IMR-90 (cell line): ENCODE results near the gene BCAS3. TPM values are rescaled to one million over a fixed set of nuclear protein-coding genes. Genes with fewer than 3 reads are reported as not detected.

Experiments
- ATAC-seq: fragments of 200-7000 bp; cut with Tn5 transposase; 2 replicates; pipeline ENCODE4 v1.9.1; 2020; ENCODE audit warnings: low read depth, mild to moderate bottlenecking, moderate library complexity
- BruUV-seq: library from RNA; stranded (reverse); fragments of 400-500 nt; replicated peaks from 2 replicates; lab custom pipeline; 2021; lab: Mats Ljungman, UMichigan
- CTCF ChIA-PET: fragments of 300-600 bp; formaldehyde crosslinking; extraction: SDS; loops from one replicate; lab custom pipeline; 2021; ENCODE audit warnings: antibody characterized with exemption; lab: Yijun Ruan, JAX
- POLR2A ChIA-PET: fragments of 300-600 bp; sonication (Branson Sonifier 250); formaldehyde crosslinking; loops from one replicate; lab custom pipeline; 2022; ENCODE audit warnings: antibody characterized with exemption; ENCODE audit not compliant: unreplicated experiment; lab: Charles Lee
- DNase-seq: peaks from one replicate; pipeline ENCODE4 v3.0.0; 2013
- H2AFZ ChIP-seq: replicated peaks from 2 replicates; pipeline ENCODE3; 2013; ENCODE audit warnings: low read length, mild to moderate bottlenecking; ENCODE audit not compliant: poor library complexity
- H2AK5ac ChIP-seq: 2 replicates; pipeline ENCODE4 v1.6.1; 2013; ENCODE audit warnings: low read depth, low read length, inconsistent platforms
- H2AK9ac ChIP-seq: replicated peaks from 2 replicates; pipeline ENCODE3; 2013; ENCODE audit warnings: mild to moderate bottlenecking, low read depth, low read length, moderate library complexity; ENCODE audit not compliant: poor library complexity
- H2BK120ac ChIP-seq: 2 replicates; pipeline ENCODE4 v1.6.1; 2013; ENCODE audit warnings: low read depth, low read length, inconsistent platforms
- H2BK15ac ChIP-seq: 3 replicates; pipeline ENCODE4 v1.6.1; 2013; ENCODE audit warnings: low read depth, low read length, inconsistent platforms
- H2BK20ac ChIP-seq: 2 replicates; pipeline ENCODE4 v1.6.1; 2013; ENCODE audit warnings: low read depth, mild to moderate bottlenecking, inconsistent platforms, low read length, moderate library complexity
- H2BK5ac ChIP-seq: 2 replicates; pipeline ENCODE4 v1.6.1; 2013; ENCODE audit warnings: mild to moderate bottlenecking, low read depth, low read length, inconsistent platforms; ENCODE audit not compliant: poor library complexity, severe bottlenecking
- H3K14ac ChIP-seq: replicated peaks from 2 replicates; pipeline ENCODE4 v1.6.1; 2013; ENCODE audit warnings: low read depth, low read length, inconsistent platforms
- H3K18ac ChIP-seq: 2 replicates; pipeline ENCODE4 v1.6.1; 2013; ENCODE audit warnings: low read depth, low read length, control low read depth
- H3K23ac ChIP-seq: 2 replicates; pipeline ENCODE4 v1.6.1; 2013; ENCODE audit warnings: low read depth, low read length, inconsistent platforms
- H3K27ac ChIP-seq: 2 replicates; pipeline ENCODE4 v1.5.1; 2013; ENCODE audit warnings: mild to moderate bottlenecking, control low read depth, low read length; ENCODE audit not compliant: insufficient read depth
- H3K27me3 ChIP-seq: 2 replicates; pipeline ENCODE4 v1.6.1; 2013; ENCODE audit warnings: low read length; ENCODE audit not compliant: control insufficient read depth, insufficient read depth
- H3K36me3 ChIP-seq: 2 replicates; pipeline ENCODE4 v1.6.1; 2013; ENCODE audit warnings: low read length, mixed read lengths; ENCODE audit not compliant: control insufficient read depth, insufficient read depth
- H3K4ac ChIP-seq: 2 replicates; pipeline ENCODE4 v1.6.1; 2013; ENCODE audit warnings: low read depth, low read length, inconsistent platforms
- H3K4me1 ChIP-seq: 2 replicates; pipeline ENCODE4 v1.6.1; 2013; ENCODE audit warnings: low read length, mixed read lengths; ENCODE audit not compliant: control insufficient read depth, insufficient read depth
- H3K4me2 ChIP-seq: 2 replicates; pipeline ENCODE4 v1.6.1; 2013; ENCODE audit warnings: low read depth, mild to moderate bottlenecking, control low read depth, low read length, moderate library complexity
- H3K4me3 ChIP-seq: 2 replicates; pipeline ENCODE4 v1.5.1; 2013; ENCODE audit warnings: low read depth, mild to moderate bottlenecking, control low read depth, low read length, moderate library complexity; ENCODE audit not compliant: insufficient read depth
- H3K56ac ChIP-seq: 2 replicates; pipeline ENCODE4 v1.6.1; 2013; ENCODE audit warnings: low read length, inconsistent platforms; ENCODE audit not compliant: insufficient read depth; ENCODE audit errors: extremely low read depth
- H3K79me1 ChIP-seq, 2 experiments: 2 replicates each; pipeline ENCODE4 v1.6.1; 2013; ENCODE audit warnings: low read length in 2 of 2, inconsistent platforms in 1 of 2, low read depth in 1 of 2
- H3K9ac ChIP-seq: 2 replicates; pipeline ENCODE4 v1.6.1; 2013; ENCODE audit warnings: low read depth, low read length, control low read depth
- H3K9me1 ChIP-seq: 2 replicates; pipeline ENCODE4 v1.6.1; 2013; ENCODE audit warnings: low read length, inconsistent platforms; ENCODE audit not compliant: insufficient read depth
- H3K9me3 ChIP-seq: 2 replicates; pipeline ENCODE4 v1.6.1; 2013; ENCODE audit warnings: low read length; ENCODE audit not compliant: control insufficient read depth, insufficient read depth
- H4K20me1 ChIP-seq: 2 replicates; pipeline ENCODE4 v1.6.1; 2013; ENCODE audit warnings: low read length, inconsistent platforms; ENCODE audit not compliant: insufficient read depth
- H4K5ac ChIP-seq: 2 replicates; pipeline ENCODE4 v1.6.1; 2013; ENCODE audit warnings: mild to moderate bottlenecking, low read depth, low read length, control low read depth
- H4K8ac ChIP-seq, 2 experiments: 2 replicates each; pipeline ENCODE4 v1.6.1; 2013; ENCODE audit warnings: low read depth in 2 of 2, low read length in 2 of 2, control low read depth in 1 of 2, inconsistent platforms in 1 of 2
- H4K91ac ChIP-seq: 2 replicates; pipeline ENCODE4 v1.6.1; 2013; ENCODE audit warnings: low read depth, low read length, inconsistent platforms; ENCODE audit not compliant: insufficient read depth
- BHLHE40 ChIP-seq: fragments of 150-350 bp; IDR thresholded peaks from 2 replicates; pipeline ENCODE4 v1.6.1; 2016; ENCODE audit warnings: mild to moderate bottlenecking, low read depth, low read length
- CEBPB ChIP-seq: IDR thresholded peaks from 2 replicates; pipeline ENCODE4 v1.6.1; 2012; ENCODE audit warnings: low read depth, low read length, improper control_type of control experiment
- MAFK ChIP-seq: IDR thresholded peaks from 2 replicates; pipeline ENCODE4 v1.6.1; 2012; ENCODE audit warnings: low read depth, low read length, improper control_type of control experiment
- MXI1 ChIP-seq: IDR thresholded peaks from 2 replicates; pipeline ENCODE4 v1.6.1; 2012; ENCODE audit warnings: low read depth, mild to moderate bottlenecking, low read length, moderate library complexity, borderline replicate concordance
- POLR2A ChIP-seq: IDR thresholded peaks from 2 replicates; pipeline ENCODE4 v1.6.1; 2012; ENCODE audit warnings: mild to moderate bottlenecking, low read depth, low read length
- RAD21 ChIP-seq: IDR thresholded peaks from 2 replicates; pipeline ENCODE4 v1.6.1; 2012; ENCODE audit warnings: low read length, improper control_type of control experiment
- RCOR1 ChIP-seq: IDR thresholded peaks from 2 replicates; pipeline ENCODE4 v1.6.1; 2012; ENCODE audit warnings: mild to moderate bottlenecking, low read length, improper control_type of control experiment; ENCODE audit not compliant: insufficient replicate concordance
- RFX5 ChIP-seq: IDR thresholded peaks from 2 replicates; pipeline ENCODE4 v1.8.0; 2012; ENCODE audit warnings: low read depth, mild to moderate bottlenecking, low read length, moderate library complexity
- SMC3 ChIP-seq: fragments of 150-350 bp; IDR thresholded peaks from 2 replicates; pipeline ENCODE4 v1.6.1; 2016; ENCODE audit warnings: low read depth, mild to moderate bottlenecking, antibody characterized with exemption, low read length, moderate library complexity
- WGBS, 2 experiments: methylation state at CpG; one replicate each; pipeline versions ENCODE4 v1.1.5 to v1.1.7; 2013; ENCODE audit warnings: missing lambda C conversion rate in 2 of 2; ENCODE audit not compliant: insufficient read length in 1 of 2; ENCODE audit errors: extremely low coverage in 2 of 2; 5-methylcytosine and 5-hydroxymethylcytosine counted together
- dilution Hi-C: fragments of 300-500 bp; cut with HindIII; formaldehyde crosslinking; loops from one replicate; pipeline ENCODE4 v1.14.3; 2018; ENCODE audit warnings: low sequenced_read_pairs; ENCODE audit not compliant: unreplicated experiment
- in situ Hi-C: fragments of 300-500 bp; cut with MboI; formaldehyde crosslinking; loops from 3 replicates; pipeline ENCODE4 v1.14.3; 2019; ENCODE audit warnings: low sequenced_read_pairs, inconsistent platforms, mixed read lengths
- intact Hi-C: fragments of 100-400 bp; cut with micrococcal nuclease; formaldehyde crosslinking; loops from 2 replicates; pipeline ENCODE4 v1.10.0; 2022
- polyA plus RNA-seq, 3 experiments: library from polyadenylated mRNA; depleted of rRNA; stranded (reverse); fragments of >200 nt; gene quantifications; 2 replicates each; pipeline ENCODE4 v1.2.3, GENCODE V29; 2012; ENCODE audit warnings: low replicate concordance in 1 of 3
- total RNA-seq: library from RNA; depleted of rRNA; stranded (reverse); fragments of >200 nt; gene quantifications from 2 replicates; pipeline ENCODE4 v1.2.3, GENCODE V29; 2012
- TF ChIP-seq, protein P1 (sequence below): fragments of 150-350 bp; IDR thresholded peaks from 2 replicates; pipeline ENCODE4 v1.6.1; 2016; ENCODE audit warnings: low read depth, mild to moderate bottlenecking, low read length, moderate library complexity, borderline replicate concordance
- TF ChIP-seq, protein P2 (sequence below): fragments of 150-350 bp; IDR thresholded peaks from 2 replicates; pipeline ENCODE4 v1.6.1; 2017; ENCODE audit warnings: mild to moderate bottlenecking, antibody characterized with exemption, low read length, low read depth

BCAS3 gene
- total and polyA plus RNA-seq, 2 of the 4 experiments (the other 2 are of a cell fraction) = 6.3 to 27.1 TPM

DNA sequence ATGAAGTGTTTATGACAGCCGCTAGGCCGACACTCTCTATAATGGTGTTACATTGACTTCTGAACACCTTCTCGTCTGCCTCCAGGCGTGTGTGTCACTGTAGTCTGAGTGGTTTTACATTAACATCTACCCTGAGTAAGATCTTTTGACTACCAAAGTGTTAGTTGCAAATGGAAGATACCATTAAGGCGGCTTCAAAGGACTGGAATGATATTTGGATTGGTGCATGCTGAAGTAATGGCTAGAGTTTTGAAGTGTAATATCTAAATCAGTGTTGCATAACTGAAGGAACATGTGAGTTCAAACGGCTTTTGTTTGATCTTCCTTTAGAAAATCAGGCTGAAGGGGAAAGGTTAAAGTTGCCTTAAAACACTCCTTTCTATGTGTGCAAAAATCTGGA lies 52.2 kb downstream of the BCAS3 start (continued):
- TF ChIP-seq, protein P1, sequence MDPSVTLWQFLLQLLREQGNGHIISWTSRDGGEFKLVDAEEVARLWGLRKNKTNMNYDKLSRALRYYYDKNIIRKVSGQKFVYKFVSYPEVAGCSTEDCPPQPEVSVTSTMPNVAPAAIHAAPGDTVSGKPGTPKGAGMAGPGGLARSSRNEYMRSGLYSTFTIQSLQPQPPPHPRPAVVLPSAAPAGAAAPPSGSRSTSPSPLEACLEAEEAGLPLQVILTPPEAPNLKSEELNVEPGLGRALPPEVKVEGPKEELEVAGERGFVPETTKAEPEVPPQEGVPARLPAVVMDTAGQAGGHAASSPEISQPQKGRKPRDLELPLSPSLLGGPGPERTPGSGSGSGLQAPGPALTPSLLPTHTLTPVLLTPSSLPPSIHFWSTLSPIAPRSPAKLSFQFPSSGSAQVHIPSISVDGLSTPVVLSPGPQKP = no peak
- TF ChIP-seq MXI1 (no peak), SMC3 (no peak), MAFK (no peak), POLR2A (no peak), RCOR1 (no peak)

DNA sequence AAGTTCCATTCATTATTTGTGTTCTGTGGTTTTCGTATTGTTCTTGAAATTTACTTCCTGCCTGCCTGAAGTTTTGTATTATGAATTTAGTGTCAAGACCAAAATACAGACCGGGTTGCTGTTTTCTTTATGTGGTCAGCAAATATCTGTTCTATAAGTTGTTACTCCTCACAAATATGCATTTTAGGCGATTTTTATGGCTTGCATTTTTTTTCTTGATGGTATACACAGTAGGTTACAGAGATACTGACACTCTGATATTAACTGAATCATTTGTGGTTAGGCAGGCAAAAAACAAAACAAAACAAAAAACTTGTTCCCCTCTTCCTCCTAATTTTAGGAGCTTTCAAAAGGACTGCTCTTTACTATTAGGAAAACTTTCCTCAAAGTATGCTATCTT lies 52.6 kb downstream of the BCAS3 start:
- POLR2A ChIA-PET = no interaction called here
- H2BK5ac ChIP-seq = no peak overlapping the region
- H2BK20ac ChIP-seq = no peak overlapping the region
- H4K8ac ChIP-seq = no peak overlapping the region
- TF ChIP-seq RFX5 (no peak), POLR2A (no peak), MAFK (0 out of 2 replicates have a peak, but pooled peaks have one; percentile 1), RAD21 (no peak), MXI1 (no peak), BHLHE40 (no peak), SMC3 (no peak), CEBPB (no peak)
- TF ChIP-seq, protein P2, sequence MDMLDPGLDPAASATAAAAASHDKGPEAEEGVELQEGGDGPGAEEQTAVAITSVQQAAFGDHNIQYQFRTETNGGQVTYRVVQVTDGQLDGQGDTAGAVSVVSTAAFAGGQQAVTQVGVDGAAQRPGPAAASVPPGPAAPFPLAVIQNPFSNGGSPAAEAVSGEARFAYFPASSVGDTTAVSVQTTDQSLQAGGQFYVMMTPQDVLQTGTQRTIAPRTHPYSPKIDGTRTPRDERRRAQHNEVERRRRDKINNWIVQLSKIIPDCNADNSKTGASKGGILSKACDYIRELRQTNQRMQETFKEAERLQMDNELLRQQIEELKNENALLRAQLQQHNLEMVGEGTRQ = no peak
- intact Hi-C loops = no loop called here
- no peak for DNase-seq
- H3K18ac ChIP-seq = no peak overlapping the region
- peaks cover 4% of the 10 kb centered on the region; the same call in 1 of the 2 replicates for H3K4me1 ChIP-seq
- H2AK5ac ChIP-seq = no peak overlapping the region
- no peak overlapping the region for H4K91ac ChIP-seq
- H3K36me3 ChIP-seq = no peaks in the 10 kb centered on the region
- H3K56ac ChIP-seq = no peak overlapping the region
- H3K23ac ChIP-seq = no peak overlapping the region
- H3K9ac ChIP-seq = no peak overlapping the region
- dilution Hi-C loops = no loop called here
- H3K27ac ChIP-seq = no peak overlapping the region
- H2AFZ ChIP-seq = no peak overlapping the region
- no peaks in the 10 kb centered on the region for H3K27me3 ChIP-seq
- no peak for ATAC-seq
- in situ Hi-C loops = no loop called here
- H4K5ac ChIP-seq = no peak overlapping the region
- H3K4ac ChIP-seq = no peak overlapping the region
- CTCF ChIA-PET = no interaction called here
- H2BK15ac ChIP-seq = no peak overlapping the region
- no peak overlapping the region for H3K14ac ChIP-seq
- WGBS, 2 experiments = no CpG with 5 or more reads among the region's 3 CpGs
- no peak overlapping the region for H2AK9ac ChIP-seq
- H4K20me1 ChIP-seq = no peaks in the 10 kb centered on the region
- H3K4me2 ChIP-seq = peak overlapping the region; percentile 69; the same call in 1 of the 2 replicates
- no peaks in the 10 kb centered on the region for H3K9me1 ChIP-seq
- no peaks in the 10 kb centered on the region; a peak in 2 of 4 replicates for H3K79me1 ChIP-seq
- H2BK120ac ChIP-seq = no peak overlapping the region
- no peaks in the 10 kb centered on the region for H3K9me3 ChIP-seq
- no peak overlapping the region for H3K4me3 ChIP-seq
- BruUV-seq = no TSS peak
